ENCODE data around the gene PSMB7.

GRCh38 chr9:124398191-124398935 lies 16.9 kb downstream of the PSMB7 start:
- TF ChIP-seq CTCF (IDR thresholded peaks at IDR 0.05) (no peak), POLR2A (IDR thresholded peaks at IDR 0.05) (no peak)

Data from lower leg skin (tissue), 3 donors.